Measurements from ENCODE around the gene CDPF1.
A peak's percentile ranks its signal among the peaks of the same experiment; 100 is the strongest.

Gene CDPF1

GRCh38 chr22:46256358-46256958 is 6.4 kb upstream of the CDPF1 start:
- no peak for DNase-seq

DNA sequence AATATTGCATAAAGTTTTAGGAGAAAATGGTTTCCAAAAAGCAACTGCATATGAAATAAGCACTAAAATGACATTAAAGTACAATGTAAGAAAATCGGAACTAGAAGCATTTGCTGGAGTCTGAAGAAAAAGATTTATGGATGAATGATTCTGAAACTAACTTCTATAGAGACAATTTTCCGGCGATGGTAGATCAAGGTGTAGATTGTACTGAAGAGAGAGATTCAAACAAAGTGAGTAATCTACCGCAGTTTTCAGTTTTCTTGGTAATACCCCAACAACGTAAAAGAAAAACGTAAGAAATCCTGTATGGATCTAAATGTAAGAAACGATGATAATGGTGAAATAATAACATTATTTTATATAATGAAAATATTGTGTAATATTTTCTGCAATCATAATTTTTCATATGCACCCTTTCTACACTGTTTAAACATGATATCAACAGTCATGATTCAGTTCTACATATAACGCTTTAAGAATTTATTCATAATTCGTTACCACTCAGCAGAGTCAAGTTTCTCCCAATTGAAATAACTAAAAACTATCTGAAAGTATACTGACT is 1.8 kb upstream of the CDPF1 start:
- peak in 1 of 5 experiments; percentile 89 for DNase-seq

GRCh38 chr22:46251266-46251665 is 1.2 kb upstream of the CDPF1 start:
- DNase-seq = peak in 1 of 5 experiments; percentile 38

GRCh38 chr22:46250783-46251125 is 661 bp upstream of the CDPF1 start:
- DNase-seq = peak in 1 of 5 experiments; percentile 22

GRCh38 chr22:46247443-46247975 is 2.6 kb downstream of the CDPF1 start:
- no peak for DNase-seq

DNA sequence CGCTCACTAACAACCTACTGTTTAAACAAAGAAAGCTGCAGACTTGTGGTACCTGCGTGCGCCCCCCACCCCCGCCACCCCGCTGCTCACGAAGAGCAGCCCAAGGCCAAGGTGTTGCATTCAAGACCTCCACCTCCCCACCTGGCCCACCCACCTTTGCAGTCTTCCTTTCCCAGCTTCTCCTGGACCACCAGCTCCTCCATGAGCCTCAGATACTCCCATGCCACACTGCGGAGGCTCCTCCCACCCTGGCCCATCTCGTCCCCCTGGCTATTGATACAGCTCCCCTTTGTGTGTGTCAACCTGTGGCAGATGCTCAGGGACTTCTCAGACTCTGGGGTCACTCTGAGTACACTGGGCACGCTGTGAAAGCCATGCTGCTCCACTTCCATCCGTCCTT is 3.9 kb downstream of the CDPF1 start:
- no peak for DNase-seq

GRCh38 chr22:46245511-46245910 is 4.6 kb downstream of the CDPF1 start:
- no peak for DNase-seq

- DNase-seq = no peak
These were observed 5.3 kb downstream of the CDPF1 start for GRCh38 chr22:46244771-46245170.

DNA sequence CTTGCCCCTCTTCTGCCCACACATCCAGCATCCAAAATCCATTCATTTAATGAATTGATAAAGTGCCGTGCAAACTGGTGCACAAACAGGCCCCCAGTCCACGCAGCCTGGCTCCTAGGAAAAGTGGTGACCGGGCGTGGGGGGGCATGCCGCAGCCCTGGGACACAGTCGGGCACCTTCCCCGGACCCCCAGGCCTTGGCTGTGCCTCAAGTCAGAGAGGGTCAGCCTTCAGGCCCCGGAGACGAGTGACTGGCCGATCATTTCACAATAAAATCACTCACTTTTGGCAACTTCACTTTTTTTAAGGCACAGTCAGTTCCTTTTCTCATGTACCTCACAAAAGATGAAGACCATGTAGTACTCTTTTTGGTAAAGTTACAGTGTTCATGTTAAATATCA is 8.0 kb downstream of the CDPF1 start:
- DNase-seq = no peak

DNA sequence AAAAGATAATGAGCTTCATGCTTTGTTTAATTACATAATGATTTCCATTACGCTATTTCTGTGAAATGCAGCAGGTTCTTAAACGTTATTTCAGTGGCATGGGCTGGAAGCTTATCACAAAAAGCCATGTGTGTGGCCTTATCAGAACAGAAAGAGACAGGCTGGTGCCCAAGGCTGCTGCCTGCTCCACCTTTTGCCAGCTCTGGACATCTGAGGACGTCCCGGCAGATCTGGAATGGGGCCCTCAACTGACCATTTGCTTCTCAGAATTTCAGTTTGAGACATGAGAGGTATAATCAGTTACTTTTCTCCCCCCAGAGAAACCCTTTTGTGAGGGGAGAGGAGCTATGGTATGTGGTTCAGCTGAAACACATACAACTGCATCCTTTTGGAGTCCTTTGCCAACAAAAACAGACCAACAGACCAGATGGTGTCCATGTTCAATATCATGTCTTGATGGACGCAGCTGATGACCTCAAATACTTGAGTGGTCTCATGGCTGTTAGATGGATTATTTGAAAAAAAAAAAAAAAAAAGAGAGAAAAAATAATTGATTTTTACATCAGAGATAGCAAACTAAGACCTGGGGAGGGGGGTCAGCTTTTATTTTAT is 8.6 kb downstream of the CDPF1 start:
- no peak for DNase-seq

GRCh38 chr22:46240907-46241306 is 9.2 kb downstream of the CDPF1 start:
- no peak for DNase-seq

GRCh38 chr22:46240506-46240905 is 9.6 kb downstream of the CDPF1 start:
- DNase-seq = no peak

DNA sequence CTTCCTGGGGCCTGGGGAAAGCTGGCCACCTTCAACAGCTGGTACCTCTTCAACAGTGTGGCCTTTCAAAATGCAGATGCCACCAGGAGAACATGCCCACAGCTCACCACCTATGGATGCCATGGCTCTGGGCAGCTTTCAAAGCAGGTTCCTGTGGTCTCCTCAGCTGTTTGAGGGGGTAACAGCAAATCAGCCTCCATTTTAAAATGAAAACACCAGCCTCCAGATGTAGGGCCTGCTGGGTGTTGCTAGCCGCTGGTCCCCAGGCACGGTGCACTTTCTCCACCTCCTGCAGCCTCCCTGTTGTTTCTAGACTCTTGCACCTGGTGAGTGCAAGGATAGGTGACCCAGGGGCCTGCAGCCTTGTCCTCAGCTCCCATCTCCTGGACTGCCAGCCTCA is 10.0 kb downstream of the CDPF1 start:
- no peak for DNase-seq

GRCh38 chr22:46239261-46240048 is 10.6 kb downstream of the CDPF1 start:
- peak in 2 of 5 experiments; percentile 16 to 34 for DNase-seq

DNA sequence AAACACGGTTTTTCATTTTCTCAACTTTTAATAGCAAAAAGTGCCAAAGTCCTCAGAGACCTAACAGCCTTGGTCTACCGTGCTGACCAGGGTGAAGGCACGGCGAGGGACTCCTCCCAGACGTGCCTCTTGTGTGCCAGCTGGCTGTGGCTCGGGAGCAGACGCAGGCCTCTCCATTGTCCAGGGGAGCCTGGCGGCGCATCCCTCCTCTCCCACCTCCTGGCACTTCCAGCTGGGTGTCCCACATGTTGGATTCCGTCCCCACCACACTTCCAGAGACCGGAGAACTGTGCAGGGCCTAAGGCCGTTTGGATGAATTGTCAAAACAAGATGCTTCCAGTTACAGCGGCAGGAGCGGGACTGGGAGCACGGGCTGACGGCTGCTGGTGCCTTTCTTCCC is 11.6 kb downstream of the CDPF1 start:
- no peak for DNase-seq

DNA sequence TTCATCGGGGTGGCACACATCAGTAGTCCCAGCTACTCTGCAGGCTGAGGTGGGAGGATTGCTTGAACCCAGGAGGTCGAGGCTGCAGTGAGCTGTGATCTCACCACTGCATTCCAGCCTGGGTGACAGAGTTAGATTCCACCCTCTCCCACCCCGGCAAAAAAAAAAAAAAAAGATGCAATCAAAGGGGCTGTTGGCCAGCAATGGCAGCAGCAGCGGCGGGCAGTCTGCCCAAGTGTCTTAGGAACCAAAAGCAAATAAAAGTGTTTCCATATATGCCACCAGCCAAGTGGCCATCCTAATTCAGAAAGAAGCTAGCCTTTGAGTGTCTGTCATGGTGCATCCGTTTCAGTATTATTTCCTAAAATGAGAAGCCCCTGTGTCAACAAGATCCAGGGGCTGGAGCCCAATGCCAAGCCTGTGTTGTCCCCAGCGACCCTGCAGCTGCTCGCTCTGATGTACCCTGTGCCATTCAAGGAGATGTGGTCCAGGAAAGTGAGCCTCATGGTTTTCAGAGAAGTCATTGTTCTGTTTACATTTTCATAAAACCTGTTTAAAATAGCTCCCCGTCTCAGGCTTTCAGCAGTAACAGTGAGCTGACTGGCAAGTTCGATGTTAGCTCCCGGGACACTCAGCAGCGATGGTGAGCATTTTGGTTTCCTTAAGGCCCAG is 12.5 kb downstream of the CDPF1 start:
- DNase-seq = no peak

DNA sequence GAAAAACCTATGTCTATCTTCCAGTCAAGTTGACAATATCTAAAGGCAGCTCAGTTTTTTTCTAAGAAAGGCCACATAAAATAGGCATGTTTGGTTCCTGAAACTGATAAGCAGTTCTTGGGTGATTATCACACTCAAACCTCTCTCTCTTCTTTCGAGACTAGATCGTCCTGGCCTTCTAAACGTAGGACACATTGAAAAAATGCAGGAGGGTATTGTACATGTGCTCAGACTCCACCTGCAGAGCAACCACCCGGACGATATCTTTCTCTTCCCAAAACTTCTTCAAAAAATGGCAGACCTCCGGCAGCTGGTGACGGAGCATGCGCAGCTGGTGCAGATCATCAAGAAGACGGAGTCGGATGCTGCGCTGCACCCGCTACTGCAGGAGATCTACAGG is 15.1 kb downstream of the CDPF1 start:
- DNase-seq = no peak

- no peak for DNase-seq
These were observed 16.9 kb downstream of the CDPF1 start for GRCh38 chr22:46233231-46233630.

DNA sequence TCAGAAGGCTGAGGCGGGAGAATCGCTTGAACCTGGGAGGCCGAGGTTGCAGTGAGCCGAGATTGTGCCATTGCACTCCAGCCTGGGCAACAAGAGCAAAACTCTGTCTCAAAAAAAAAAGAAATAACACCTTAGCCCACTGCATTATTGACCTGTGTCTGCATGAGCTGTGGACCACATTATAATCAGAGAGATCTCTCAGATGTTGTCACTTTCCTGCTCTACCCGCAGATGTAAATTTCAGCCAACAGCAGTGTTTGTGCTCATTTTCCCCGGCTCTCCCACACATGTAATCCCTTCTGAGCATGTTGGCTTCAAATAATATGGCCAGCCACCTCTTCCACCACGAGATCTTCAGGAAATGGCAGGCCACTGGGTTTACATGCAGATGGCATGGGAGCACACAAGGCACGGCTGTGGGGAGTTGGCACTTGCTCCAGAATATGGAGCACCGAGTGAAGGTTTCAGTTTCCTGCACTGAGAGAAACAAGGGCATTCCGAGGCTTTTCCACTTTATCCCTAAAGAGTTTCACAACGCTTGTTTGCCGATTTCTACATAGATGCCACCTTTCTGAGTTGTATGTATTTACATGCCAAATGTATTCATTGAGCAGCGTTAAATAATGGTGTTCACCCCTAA is 19.7 kb downstream of the CDPF1 start:
- DNase-seq = no peak

GRCh38 chr22:46229701-46230100 is 20.4 kb downstream of the CDPF1 start:
- no peak for DNase-seq

GRCh38 chr22:46226577-46226976 is 23.5 kb downstream of the CDPF1 start:
- DNase-seq = no peak

GRCh38 chr22:46225631-46226030 is 24.5 kb downstream of the CDPF1 start:
- no peak for DNase-seq

DNA sequence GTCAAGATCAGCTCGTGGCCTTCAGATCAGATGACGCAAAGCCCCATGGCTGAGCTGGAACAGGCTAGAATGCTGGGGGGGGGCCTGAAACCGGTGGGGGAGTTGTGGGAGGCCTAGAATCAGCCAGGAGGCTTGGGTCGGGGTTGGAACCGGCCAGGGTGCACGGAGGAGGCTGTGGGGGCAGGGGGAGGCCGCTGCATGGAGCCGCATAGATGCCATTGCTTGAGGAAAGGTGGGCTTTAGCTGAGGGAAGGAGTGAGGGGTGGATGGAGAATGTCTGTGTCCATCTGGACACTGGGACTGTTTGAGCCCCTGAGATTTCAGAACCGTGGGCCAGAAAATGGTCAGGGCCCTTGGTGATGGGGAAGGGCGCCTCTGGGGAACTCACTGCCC is 25.2 kb downstream of the CDPF1 start:
- DNase-seq = no peak

All from T-helper 2 cell (primary cell).